Lower leg skin (tissue), 4 donors: ENCODE data around the gene ADGRA1. TPM values are rescaled to one million over a fixed set of nuclear protein-coding genes. Genes with fewer than 3 reads are reported as not detected.

Source experiments
- DNase-seq, 2 donors: peaks; one replicate each; pipeline ENCODE4 v3.0.0-alpha.2; 2019; ENCODE audit warnings: low spot score in 2 of 2
- H3K4me3 ChIP-seq: fragments of 200-600 bp; sonication (generic); 2 replicates; pipeline ENCODE4 v1.5.1; 2017; ENCODE audit warnings: mild to moderate bottlenecking, low read depth; ENCODE audit not compliant: poor library complexity, severe bottlenecking
- CTCF ChIP-seq, 3 donors: fragments of 450-650 bp; IDR thresholded peaks; one replicate each; pipeline ENCODE4 v1.5.1; 2016; ENCODE audit warnings: antibody characterized with exemption in 3 of 3, mild to moderate bottlenecking in 3 of 3, moderate library complexity in 2 of 3
- POLR2A ChIP-seq, 2 donors: fragments of 450-650 bp; IDR thresholded peaks; one replicate each; pipeline ENCODE4 v1.6.1; 2016 to 2017; ENCODE audit warnings: antibody characterized with exemption in 2 of 2, mild to moderate bottlenecking in 1 of 2, moderate library complexity in 1 of 2
- WGBS, 2 donors: methylation state at CpG; one replicate each; pipeline ENCODE4 v1.1.5; 2018; 5-methylcytosine and 5-hydroxymethylcytosine counted together
- intact Hi-C: fragments of 100-400 bp; cut with DNase I; formaldehyde crosslinking; loops from one replicate; pipeline ENCODE4 v1.15.0; 2023; ENCODE audit warnings: low total_unique reads
- total RNA-seq, 4 donors: library from RNA; depleted of rRNA; stranded (reverse); fragments of >200 nt; gene quantifications; one replicate each; pipeline ENCODE4 v1.1.0, GENCODE V29; 2016

ADGRA1 gene
- total RNA-seq, 4 donors from 2014 or later, result not detected

DNA sequence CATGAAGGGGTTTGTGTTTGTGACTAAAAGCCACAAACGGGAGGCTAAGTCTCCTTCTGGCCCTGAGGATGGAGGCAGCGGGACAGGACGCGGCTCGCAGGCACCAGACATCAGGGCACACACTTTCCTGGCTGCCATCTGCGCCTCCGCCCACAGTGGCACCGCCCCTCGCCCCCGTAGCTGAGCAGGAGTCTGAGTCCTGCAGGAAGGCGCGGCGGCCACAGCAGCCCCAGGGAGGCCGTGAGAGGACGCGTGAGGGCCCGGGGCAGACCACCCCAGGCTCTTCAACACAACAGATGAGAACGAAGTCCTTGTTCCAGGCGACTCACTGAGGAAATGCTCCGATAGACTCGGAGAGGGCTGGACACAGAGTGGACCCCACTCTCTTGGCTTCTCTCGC lies 6.6 kb downstream of the ADGRA1 start:
- DNase-seq, result no peak

GRCh38 chr10:133094866-133095265 lies 7.1 kb downstream of the ADGRA1 start:
- TF ChIP-seq CTCF (IDR thresholded peaks at IDR 0.05) (no peak), POLR2A (IDR thresholded peaks at IDR 0.05) (no peak)
- DNase-seq, result no peak
- no peak overlapping the region for H3K4me3 ChIP-seq
- intact Hi-C loops, result no loop called here
- 82 to 86% methylated on average over 17 of the region's 17 CpGs for WGBS, 2 donors

More for the DNA sequence above, 6.6 kb downstream of the ADGRA1 start:
- intact Hi-C loops, result no loop called here
- H3K4me3 ChIP-seq, result no peak overlapping the region
- TF ChIP-seq POLR2A (IDR thresholded peaks at IDR 0.05), result no peak
- no peak for TF ChIP-seq CTCF (IDR thresholded peaks at IDR 0.05)
- 75 to 83% methylated on average over 18 to 22 of the region's 22 CpGs for WGBS, 2 donors

DNA sequence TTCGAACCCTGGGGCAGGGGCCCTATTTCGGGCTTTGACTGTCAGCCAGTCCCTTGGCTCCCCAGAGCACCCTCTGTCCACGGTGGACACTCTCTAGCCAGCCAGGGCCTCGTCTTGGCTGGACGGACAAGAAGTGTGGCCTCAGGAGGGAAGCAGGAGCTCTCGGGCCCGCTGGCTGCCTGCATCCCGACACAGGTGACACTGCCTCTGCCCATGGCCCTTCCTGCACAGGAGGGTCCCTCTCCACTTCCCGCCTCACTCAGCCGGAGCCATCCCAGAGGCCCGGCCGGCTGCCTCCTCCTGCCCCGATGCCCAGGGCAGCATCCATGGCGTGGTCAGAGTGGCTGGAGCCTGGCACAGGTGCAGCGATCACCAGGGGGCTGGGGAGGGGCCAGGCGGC lies 7.9 kb downstream of the ADGRA1 start:
- no peak for DNase-seq
- 87 to 89% methylated on average over 10 to 13 of the region's 16 CpGs for WGBS, 2 donors
- no peak for TF ChIP-seq CTCF (IDR thresholded peaks at IDR 0.05)
- no peak for TF ChIP-seq POLR2A (IDR thresholded peaks at IDR 0.05)
- H3K4me3 ChIP-seq, result no peak overlapping the region
- intact Hi-C loops, result no loop called here

DNA sequence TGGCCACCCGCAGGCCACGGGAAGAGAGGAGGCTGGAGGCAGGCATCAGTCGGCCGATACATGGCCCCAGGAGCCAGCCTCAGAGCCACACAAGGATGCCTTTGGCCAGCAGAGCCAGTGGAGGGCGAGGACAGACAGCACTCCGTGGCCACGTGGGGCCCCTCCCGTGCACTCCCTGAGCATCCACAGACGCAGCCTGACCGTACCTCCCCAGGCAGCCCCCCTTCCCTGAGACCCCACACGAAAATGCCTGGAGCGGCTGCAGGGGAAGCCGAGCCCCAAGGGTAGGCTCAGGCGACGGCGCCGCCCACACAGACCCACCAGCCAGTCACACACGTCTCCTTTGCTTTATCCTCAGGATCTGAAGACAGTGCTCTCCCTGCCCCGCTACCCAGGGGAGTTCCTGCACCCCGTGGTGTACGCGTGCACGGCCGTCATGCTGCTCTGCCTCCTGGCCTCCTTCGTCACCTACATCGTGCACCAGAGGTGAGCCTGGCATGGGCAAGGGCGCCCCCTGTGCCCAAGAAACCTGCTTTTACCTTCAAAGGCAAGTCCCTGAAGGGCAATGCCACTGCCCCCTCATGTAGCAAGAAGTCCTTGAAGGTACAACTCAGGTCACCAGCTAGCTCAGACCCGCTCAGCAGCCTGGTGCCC lies 9.0 kb downstream of the ADGRA1 start:
- 33 to 45% methylated on average over 13 to 26 of the region's 28 CpGs for WGBS, 2 donors
- TF ChIP-seq POLR2A (IDR thresholded peaks at IDR 0.05) (no peak), CTCF (IDR thresholded peaks at IDR 0.05) (no peak)
- intact Hi-C loops, result no loop called here
- H3K4me3 ChIP-seq, result no peak overlapping the region
- DNase-seq, result no peak

- WGBS, 2 donors, result 73 to 88% methylated on average over 8 to 18 of the region's 18 CpGs
- no peak for DNase-seq
- intact Hi-C loops, result no loop called here
- H3K4me3 ChIP-seq, result no peak overlapping the region
- no peak for TF ChIP-seq POLR2A (IDR thresholded peaks at IDR 0.05)
- TF ChIP-seq CTCF (IDR thresholded peaks at IDR 0.05), result no peak
Measured at GRCh38 chr10:133097418-133097817, 9.7 kb downstream of the ADGRA1 start.

GRCh38 chr10:133097961-133098360 lies 10.2 kb downstream of the ADGRA1 start:
- 80 to 89% methylated on average over 8 to 11 of the region's 11 CpGs for WGBS, 2 donors
- no peak overlapping the region for H3K4me3 ChIP-seq
- intact Hi-C loops, result no loop called here
- no peak for TF ChIP-seq POLR2A (IDR thresholded peaks at IDR 0.05)
- TF ChIP-seq CTCF (IDR thresholded peaks at IDR 0.05), result no peak
- no peak for DNase-seq
